Endothelial cell (in vitro differentiated cells): ENCODE results near the gene SETX. TPM values are rescaled to one million over a fixed set of nuclear protein-coding genes. Genes with fewer than 3 reads are reported as not detected.

Source experiments
- DNase-seq: peaks from one replicate; pipeline ENCODE4 v3.0.0; 2021; ENCODE audit warnings: low spot score
- H3K27ac Mint-ChIP-seq: one replicate; pipeline ENCODE4 v1.8.0; 2021; ENCODE audit warnings: mixed read lengths, inconsistent platforms; ENCODE audit not compliant: unreplicated experiment
- H3K27me3 Mint-ChIP-seq: one replicate; pipeline ENCODE4 v1.8.0; 2021; ENCODE audit warnings: mild to moderate bottlenecking, moderate library complexity, mixed read lengths, inconsistent platforms; ENCODE audit not compliant: unreplicated experiment
- H3K36me3 Mint-ChIP-seq: one replicate; pipeline ENCODE4 v1.8.0; 2021; ENCODE audit warnings: mild to moderate bottlenecking, low read depth, mixed read lengths, inconsistent platforms; ENCODE audit not compliant: unreplicated experiment
- H3K4me1 Mint-ChIP-seq: one replicate; pipeline ENCODE4 v1.8.0; 2021; ENCODE audit warnings: mild to moderate bottlenecking, mixed read lengths, inconsistent platforms; ENCODE audit not compliant: unreplicated experiment
- H3K4me3 Mint-ChIP-seq: one replicate; pipeline ENCODE4 v1.8.0; 2021; ENCODE audit warnings: mild to moderate bottlenecking, mixed read lengths, inconsistent platforms; ENCODE audit not compliant: unreplicated experiment
- H3K9me3 Mint-ChIP-seq: one replicate; pipeline ENCODE4 v1.8.0; 2021; ENCODE audit warnings: mixed read lengths, inconsistent platforms; ENCODE audit not compliant: unreplicated experiment
- CTCF ChIP-seq: fragments of 200-600 bp; sonication (generic); IDR thresholded peaks from one replicate; pipeline ENCODE4 v1.5.0; 2021; ENCODE audit warnings: antibody characterized with exemption; ENCODE audit not compliant: unreplicated experiment
- total RNA-seq: library from RNA; stranded (reverse); fragmentation: NEBNext Ultra II Directional; extraction: Animal tissue kit (Norgen Biotek cat#: 25700); gene quantifications from one replicate; pipeline ENCODE4 v1.2.1, GENCODE V29; 2021; ENCODE audit not compliant: unreplicated experiment

The SETX gene
- total RNA-seq, 1 donor from 2014 or later = 169 TPM

GRCh38 chr9:132230605-132231004 lies 124.2 kb downstream of the SETX start:
- Mint-ChIP-seq H3K4me1 (no peaks in the 10 kb centered on the region), H3K36me3 (no peaks in the 10 kb centered on the region), H3K27me3 (peaks cover 2% of the 10 kb centered on the region), H3K27ac (no peak overlapping the region), H3K4me3 (no peak overlapping the region), H3K9me3 (no peaks in the 10 kb centered on the region)
- no peak for DNase-seq
- TF ChIP-seq CTCF = no peak

- TF ChIP-seq CTCF = no peak
- Mint-ChIP-seq H3K9me3 (no peaks in the 10 kb centered on the region), H3K27ac (no peak overlapping the region), H3K27me3 (no peaks in the 10 kb centered on the region), H3K4me1 (no peaks in the 10 kb centered on the region), H3K36me3 (no peaks in the 10 kb centered on the region), H3K4me3 (no peak overlapping the region)
- no peak for DNase-seq
Measured at GRCh38 chr9:132228062-132228461, 126.7 kb downstream of the SETX start.

- no peaks in the 10 kb centered on the region for H3K27me3 Mint-ChIP-seq
- H3K9me3 Mint-ChIP-seq = no peaks in the 10 kb centered on the region
- no peak for TF ChIP-seq CTCF
- H3K36me3 Mint-ChIP-seq = no peaks in the 10 kb centered on the region
- H3K4me3 Mint-ChIP-seq = no peak overlapping the region
- DNase-seq = no peak
- no peak overlapping the region for H3K27ac Mint-ChIP-seq
- H3K4me1 Mint-ChIP-seq = no peaks in the 10 kb centered on the region
Measured at GRCh38 chr9:132226571-132227430, 128.0 kb downstream of the SETX start.

GRCh38 chr9:132224645-132225044 lies 130.1 kb downstream of the SETX start:
- no peaks in the 10 kb centered on the region for H3K4me1 Mint-ChIP-seq
- TF ChIP-seq CTCF = no peak
- no peak overlapping the region for H3K4me3 Mint-ChIP-seq
- no peaks in the 10 kb centered on the region for H3K27me3 Mint-ChIP-seq
- no peak for DNase-seq
- peaks cover 4% of the 10 kb centered on the region for H3K36me3 Mint-ChIP-seq
- H3K9me3 Mint-ChIP-seq = no peaks in the 10 kb centered on the region
- H3K27ac Mint-ChIP-seq = no peak overlapping the region

GRCh38 chr9:132221941-132222340 lies 132.8 kb downstream of the SETX start:
- DNase-seq = no peak
- Mint-ChIP-seq H3K9me3 (no peaks in the 10 kb centered on the region), H3K36me3 (peaks cover 4% of the 10 kb centered on the region), H3K27me3 (no peaks in the 10 kb centered on the region), H3K4me1 (no peaks in the 10 kb centered on the region), H3K4me3 (no peak overlapping the region), H3K27ac (no peak overlapping the region)
- no peak for TF ChIP-seq CTCF
